ENCODE data around the gene MYOZ3. TPM values are rescaled to one million over a fixed set of nuclear protein-coding genes. Genes with fewer than 3 reads are reported as not detected.

MYOZ3 gene
- total and polyA plus RNA-seq, 2 donors (not counting 1 experiment from before 2014, with no cell fraction given), result 0.04 TPM; not detected in 1

- DNase-seq, result no peak
- peaks cover 0 to 19% of the 10 kb centered on the region in 2 experiments for H3K36me3 ChIP-seq (replicated peaks in 1 of 2; ENCODE audit: control extremely low read depth in 1 of 2, control insufficient read depth in 1 of 2, extremely low read depth in 1 of 2, insufficient read depth in 2 of 2, low read length in 1 of 2)
- H3K79me2 ChIP-seq (ENCODE audit: control insufficient read depth, insufficient read depth, low read length), result no peaks in the 10 kb centered on the region
- H4K20me1 ChIP-seq (ENCODE audit: control insufficient read depth, insufficient read depth, low read length, poor library complexity, severe bottlenecking), result peaks cover 8% of the 10 kb centered on the region
- H3K27me3 ChIP-seq (replicated peaks in 1 of 4; ENCODE audit: control extremely low read depth in 1 of 4, control insufficient read depth in 3 of 4, insufficient read depth in 4 of 4, low read length in 3 of 4), result no peaks in the 10 kb centered on the region
- ChIA-PET CTCF (interaction anchor here (1.0 to 1.1 kb wide), 2 partner anchors 10 to 85 kb away, joined by 3 read pairs; no protein-coding TSS in a partner anchor), POLR2A (no interaction called here)
- no peak overlapping the region for H3K4me3 ChIP-seq (ENCODE audit: control extremely low read depth in 1 of 5, extremely low read depth in 1 of 5, insufficient read depth in 1 of 5, low read depth in 2 of 5, low read length in 4 of 5)
- no peak overlapping the region for H3K27ac ChIP-seq (ENCODE audit: low read length in 2 of 2)
- Mint-ChIP-seq H3K27ac (no peak overlapping the region), H3K4me3 (no peak overlapping the region), H3K27me3 (no peaks in the 10 kb centered on the region), H3K9me3 (ENCODE audit: insufficient read depth) (no peaks in the 10 kb centered on the region), H3K4me1 (peaks cover 5% of the 10 kb centered on the region)
- H2AFZ ChIP-seq (ENCODE audit: insufficient read depth, low read depth, low read length, poor library complexity, severe bottlenecking), result no peak overlapping the region
- WGBS (ENCODE audit: insufficient coverage), result 95% methylated on average over 16 of the region's 16 CpGs
- no peak for ATAC-seq (ENCODE audit: low read depth)
- TF ChIP-seq CTCF (IDR thresholded peaks at IDR 0.05) (no peak), EZH2 (IDR thresholded peaks at IDR 0.05; ENCODE audit: borderline replicate concordance, insufficient read depth, low read depth, low read length, poor library complexity, severe bottlenecking) (no peak)
- intact Hi-C loops (cut with micrococcal nuclease), result no loop called here
- H3K9me3 ChIP-seq (ENCODE audit: control extremely low read depth in 1 of 3, control insufficient read depth in 2 of 3, insufficient read depth in 1 of 3, low read length in 2 of 3), result no peaks in the 10 kb centered on the region
- H3K9ac ChIP-seq (ENCODE audit: low read length), result no peak overlapping the region
- no peaks in the 10 kb centered on the region for H3K4me1 ChIP-seq (ENCODE audit: control insufficient read depth in 2 of 2, insufficient read depth in 2 of 2, low read length in 2 of 2)
- H3K4me2 ChIP-seq (replicated peaks; ENCODE audit: low read depth, low read length, poor library complexity, severe bottlenecking), result no peak overlapping the region
Observed at GRCh38 chr5:150648294-150649107, 12.6 kb upstream of the MYOZ3 start.

All from B cell (primary cell).